ENCODE measurements around the gene PPP1R1B.

DNA sequence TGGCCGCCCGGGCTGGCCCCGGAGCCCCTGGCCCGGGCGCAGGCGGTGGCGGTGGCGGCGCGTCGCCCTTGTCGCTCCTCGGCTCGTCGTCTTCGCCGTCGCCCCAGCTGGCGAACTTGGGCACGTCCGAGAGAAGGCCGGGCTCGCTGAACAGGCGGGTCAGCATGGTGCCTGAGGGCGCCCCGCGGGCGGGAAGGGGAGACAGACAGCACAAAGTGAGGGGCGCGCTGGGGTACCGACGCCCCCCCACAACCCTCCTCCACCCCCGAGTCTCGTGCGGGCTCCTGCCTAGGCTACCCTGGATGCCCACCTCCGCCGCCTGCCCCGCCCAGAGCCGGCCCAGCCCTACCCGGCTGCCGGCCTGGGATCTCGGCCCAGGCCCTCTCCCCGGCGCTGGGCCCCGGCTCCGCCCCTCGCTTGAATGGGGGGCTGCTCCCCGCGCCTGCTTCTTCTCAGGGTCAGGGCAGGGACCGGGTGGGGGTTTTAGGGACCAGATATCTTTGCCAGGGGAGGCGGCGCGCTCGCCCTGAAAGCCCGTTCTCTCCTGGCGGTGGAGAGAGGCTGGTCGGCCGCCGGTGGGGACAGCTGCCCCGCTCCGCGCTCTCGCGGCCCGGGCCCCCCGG, 20.2 kb upstream of the PPP1R1B start:
- TF ChIP-seq, protein P1, sequence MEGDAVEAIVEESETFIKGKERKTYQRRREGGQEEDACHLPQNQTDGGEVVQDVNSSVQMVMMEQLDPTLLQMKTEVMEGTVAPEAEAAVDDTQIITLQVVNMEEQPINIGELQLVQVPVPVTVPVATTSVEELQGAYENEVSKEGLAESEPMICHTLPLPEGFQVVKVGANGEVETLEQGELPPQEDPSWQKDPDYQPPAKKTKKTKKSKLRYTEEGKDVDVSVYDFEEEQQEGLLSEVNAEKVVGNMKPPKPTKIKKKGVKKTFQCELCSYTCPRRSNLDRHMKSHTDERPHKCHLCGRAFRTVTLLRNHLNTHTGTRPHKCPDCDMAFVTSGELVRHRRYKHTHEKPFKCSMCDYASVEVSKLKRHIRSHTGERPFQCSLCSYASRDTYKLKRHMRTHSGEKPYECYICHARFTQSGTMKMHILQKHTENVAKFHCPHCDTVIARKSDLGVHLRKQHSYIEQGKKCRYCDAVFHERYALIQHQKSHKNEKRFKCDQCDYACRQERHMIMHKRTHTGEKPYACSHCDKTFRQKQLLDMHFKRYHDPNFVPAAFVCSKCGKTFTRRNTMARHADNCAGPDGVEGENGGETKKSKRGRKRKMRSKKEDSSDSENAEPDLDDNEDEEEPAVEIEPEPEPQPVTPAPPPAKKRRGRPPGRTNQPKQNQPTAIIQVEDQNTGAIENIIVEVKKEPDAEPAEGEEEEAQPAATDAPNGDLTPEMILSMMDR (IDR thresholded peaks at IDR 0.05 in 4 of 5, conservative IDR thresholded peaks at IDR 0.05 in 1 of 5) = no peak
- no peak for TF ChIP-seq POLR2A (IDR thresholded peaks at IDR 0.05)

All from gastrocnemius medialis (tissue), 4 donors.